Measurements from ENCODE around the gene RAPSN. TPM values are rescaled to one million over a fixed set of nuclear protein-coding genes. Genes with fewer than 3 reads are reported as not detected.

RAPSN gene
- total and polyA plus RNA-seq, 2 of the 8 experiments (the other 6 are each of a cell fraction or from before 2014, with no cell fraction given) = 0.06 to 0.34 TPM

GRCh38 chr11:47433157-47433556 lies 15.8 kb downstream of the RAPSN start:
- H2AFZ ChIP-seq (ENCODE audit: low read length) = 0 out of 2 replicates have a peak overlapping the region, but pooled peaks have one; percentile 7
- no peak overlapping the region for H2AK5ac ChIP-seq (ENCODE audit: low read depth, low read length)
- H3K18ac ChIP-seq (ENCODE audit: extremely low read depth, low read length) = no peak overlapping the region
- CTCF ChIA-PET (ENCODE audit: partially characterized antibody) = interaction anchor here (1.0 to 1.4 kb wide), 2 partner anchors 20 to 54 kb away, joined by 3 read pairs; partner anchors contain the start of gene SPI1
- 95% methylated on average over 3 of the region's 3 CpGs; no CpG with 5 or more reads in 1 of the 2 experiments for WGBS, 2 experiments (ENCODE audit: extremely low coverage in 1 of 2, insufficient coverage in 1 of 2, insufficient read length in 1 of 2, insufficient replicate concordance in 2 of 2, low coverage in 1 of 2, low lambda C conversion rate in 2 of 2, missing lambda C conversion rate in 1 of 2)
- no peak overlapping the region for H2BK15ac ChIP-seq (ENCODE audit: low read length)
- H3K4me1 ChIP-seq (replicated peaks in 1 of 4; ENCODE audit: control insufficient read depth in 3 of 4, insufficient read depth in 4 of 4, low read length in 3 of 4) = no peaks in the 10 kb centered on the region
- H3K79me1 ChIP-seq (ENCODE audit: low read depth, low read length) = no peaks in the 10 kb centered on the region
- no peak overlapping the region for H2BK120ac ChIP-seq (replicated peaks; ENCODE audit: low read depth, low read length)
- H3K4me3 ChIP-seq (ENCODE audit: extremely low read depth in 1 of 4, insufficient read depth in 2 of 4, low read depth in 3 of 4, low read length in 4 of 4) = no peak overlapping the region
- no peaks in the 10 kb centered on the region for H3K79me2 ChIP-seq (ENCODE audit: control insufficient read depth in 1 of 2, insufficient read depth in 2 of 2, low read length in 2 of 2)
- H3K4me2 ChIP-seq (ENCODE audit: insufficient read depth in 1 of 2, low read depth in 2 of 2, low read length in 2 of 2) = no peak overlapping the region
- H3K27ac ChIP-seq (ENCODE audit: low read depth, low read length) = no peak overlapping the region
- no peak overlapping the region for H4K5ac ChIP-seq (ENCODE audit: insufficient read length, low read depth, low read length)
- no peak overlapping the region for H2BK20ac ChIP-seq (ENCODE audit: low read length)
- no peak overlapping the region for H4K91ac ChIP-seq (replicated peaks; ENCODE audit: insufficient read length, low read length)
- H3K23me2 ChIP-seq (ENCODE audit: low read depth, low read length) = no peaks in the 10 kb centered on the region
- FAIRE-seq = no peak
- DNase-seq (ENCODE audit: low read depth in 1 of 2, low spot score in 2 of 2) = no peak
- H3K9ac ChIP-seq (replicated peaks in 1 of 4; ENCODE audit: extremely low read depth in 1 of 4, low read depth in 3 of 4, low read length in 3 of 4) = no peak overlapping the region
- no peak overlapping the region for H2BK5ac ChIP-seq (ENCODE audit: low read depth, low read length)
- H4K8ac ChIP-seq (ENCODE audit: extremely low read depth, insufficient read depth, low read length) = peak overlapping the region; percentile 68; the same call in 1 of the 2 replicates
- H3K14ac ChIP-seq (ENCODE audit: insufficient read length) = no peak overlapping the region
- no peak overlapping the region for H3K56ac ChIP-seq (replicated peaks; ENCODE audit: insufficient read length, low read depth, low read length)
- no peak overlapping the region for H2BK12ac ChIP-seq (ENCODE audit: low read depth, low read length)
- H3K36me3 ChIP-seq (ENCODE audit: control insufficient read depth in 2 of 4, insufficient read depth in 4 of 4, low read length in 3 of 4) = no peaks in the 10 kb centered on the region
- no peak overlapping the region for H3K4ac ChIP-seq (replicated peaks; ENCODE audit: insufficient read length, low read depth, low read length)
- no peaks in the 10 kb centered on the region for H3K9me3 ChIP-seq (ENCODE audit: insufficient read depth in 2 of 2, low read depth in 1 of 2, low read length in 1 of 2)
- H3K23ac ChIP-seq (ENCODE audit: insufficient read length) = no peak overlapping the region
- no peaks in the 10 kb centered on the region for H3K27me3 ChIP-seq (replicated peaks in 1 of 4; ENCODE audit: control insufficient read depth in 3 of 4, extremely low read depth in 1 of 4, insufficient read depth in 3 of 4, low read length in 3 of 4)
- no peaks in the 10 kb centered on the region for H4K20me1 ChIP-seq (replicated peaks in 1 of 2; ENCODE audit: control insufficient read depth in 1 of 2, insufficient read depth in 2 of 2, low read length in 2 of 2)
- POLR2A ChIA-PET (ENCODE audit: partially characterized antibody) = interaction anchor here (1.3 kb wide), 1 partner anchor 16 kb away, joined by 7 read pairs; the partner anchor contains the start of gene RAPSN
- TF ChIP-seq RNF2 (IDR thresholded peaks at IDR 0.05; ENCODE audit: borderline replicate concordance, low read depth, low read length, missing control alignments, poor library complexity, severe bottlenecking) (no peak), RFX5 (IDR thresholded peaks at IDR 0.05; ENCODE audit: borderline replicate concordance, low read depth, low read length) (no peak), JUND (IDR thresholded peaks at IDR 0.05; ENCODE audit: low read length) (no peak), RAD21 (IDR thresholded peaks at IDR 0.05 in 1 of 2, conservative IDR thresholded peaks at IDR 0.05 in 1 of 2; ENCODE audit: low read depth in 2 of 2, low read length in 2 of 2) (no peak), KDM4A (IDR thresholded peaks at IDR 0.05; ENCODE audit: low read depth, low read length, severe bottlenecking) (no peak), SP2 (IDR thresholded peaks at IDR 0.05; ENCODE audit: low read length) (no peak), CTBP2 (IDR thresholded peaks at IDR 0.05; ENCODE audit: borderline replicate concordance, insufficient read depth, insufficient read length, low read length) (no peak), SIRT6 (IDR thresholded peaks at IDR 0.05; ENCODE audit: low read length) (no peak), NRF1 (IDR thresholded peaks at IDR 0.05; ENCODE audit: low read depth, low read length) (no peak), CHD1 (IDR thresholded peaks at IDR 0.05; ENCODE audit: low read depth, low read length) (no peak), POLR2A (IDR thresholded peaks at IDR 0.05; ENCODE audit: control extremely low read depth in 1 of 2, low read depth in 2 of 2, low read length in 2 of 2) (no peak), NANOG (IDR thresholded peaks at IDR 0.05; ENCODE audit: insufficient read depth, low read depth, low read length, poor library complexity, severe bottlenecking) (no peak), BCL11A (IDR thresholded peaks at IDR 0.05; ENCODE audit: low read depth in 2 of 2, low read length in 2 of 2) (no peak), HDAC2 (IDR thresholded peaks at IDR 0.05; ENCODE audit: borderline replicate concordance in 1 of 2, low read depth in 2 of 2, low read length in 2 of 2) (no peak)
